Psoas muscle (tissue), 8 donors: Measurements from ENCODE around the gene KRAS. TPM values are rescaled to one million over a fixed set of nuclear protein-coding genes. Genes with fewer than 3 reads are reported as not detected.

Experiments
- ATAC-seq, 4 donors: fragments of 200-7000 bp; cut with Tn5 transposase; one replicate each; pipeline ENCODE4 v1.9.1; 2020; ENCODE audit warnings: moderate library complexity in 3 of 4, mild to moderate bottlenecking in 2 of 4
- DNase-seq, 2 donors: peaks; one replicate each; pipeline ENCODE4 v3.0.0-alpha.2; 2020
- H3K27ac ChIP-seq: fragments of 200-600 bp; one replicate; pipeline ENCODE4 v1.8.0; 2022
- H3K27me3 ChIP-seq, 3 donors: fragments of 200-600 bp in 1 of 3; one replicate each; pipeline versions ENCODE4 v1.6.1 to v1.8.0; 2013 to 2022; ENCODE audit warnings: low read length in 2 of 3, mild to moderate bottlenecking in 2 of 3, moderate library complexity in 1 of 3; ENCODE audit not compliant: insufficient read depth in 3 of 3
- H3K36me3 ChIP-seq, 2 donors: fragments of 200-600 bp in 1 of 2; one replicate each; pipeline versions ENCODE4 v1.6.1 to v1.8.0; 2013 to 2022; ENCODE audit warnings: low read depth in 1 of 2, mild to moderate bottlenecking in 1 of 2, moderate library complexity in 1 of 2; ENCODE audit not compliant: insufficient read depth in 1 of 2
- H3K4me1 ChIP-seq: fragments of 200-600 bp; one replicate; pipeline ENCODE4 v1.8.0; 2022
- H3K4me3 ChIP-seq: fragments of 200-600 bp; one replicate; pipeline ENCODE4 v1.8.0; 2022; ENCODE audit warnings: mild to moderate bottlenecking
- H3K9me3 ChIP-seq: fragments of 200-600 bp; one replicate; pipeline ENCODE4 v1.8.0; 2022
- CTCF ChIP-seq: fragments of 200-600 bp; IDR thresholded peaks from one replicate; pipeline ENCODE4 v1.8.0; 2022; ENCODE audit warnings: antibody characterized with exemption
- WGBS, 3 donors: extraction: QIAGEN DNeasy Blood & Tissue Kit; methylation state at CpG; one replicate each; pipeline versions ENCODE4 v1.1.6 to v1.1.7; 2013; 5-methylcytosine and 5-hydroxymethylcytosine counted together
- intact Hi-C, 2 donors: fragments of 100-400 bp; cut with DNase I; formaldehyde crosslinking; loops; one replicate each; pipeline versions ENCODE4 v1.11.0 to v1.14.2; 2022
- polyA plus RNA-seq, 3 donors: library from polyadenylated mRNA; stranded (reverse); fragments of 200-250 nt; gene quantifications; one replicate each; pipeline ENCODE4 v1.2.3, GENCODE V29; 2013
- total RNA-seq, 4 donors: library from RNA; stranded (reverse); fragmentation: NEBNext Ultra II Directional in 2 of 4; extraction: Animal tissue kit (Norgen Biotek cat#: 25700) in 2 of 4; gene quantifications; one replicate each; pipeline versions ENCODE4 v1.2.1 to v1.2.4, GENCODE V29; 2021 to 2023
- donor health status: healthy with polysubstance abuse.
- donor health status: DM: no; HTN: no; CAD: no; lungs with moderate emphysema.
- donor health status: Bipolar disorder and iron deficiency.
- donor health status: healthy.
- donor health status: DM: yes; HTN: yes; CAD: no.
- donor health status: DM: no; HTN: no; CAD: no.
- donor health status: DM: no; HTN: no; CAD: no.
- donor health status: DM: yes; HTN: yes; CAD: no.

The KRAS gene
- total and polyA plus RNA-seq, 7 donors = 5.2 to 18.0 (median 12.3) TPM

GRCh38 chr12:25242981-25243679, 7.6 kb downstream of the KRAS start:
- intact Hi-C loops = loop anchor here (1.0 to 5.0 kb wide), 2 partner anchors 41 to 145 kb away; no protein-coding TSS in a partner anchor
- ATAC-seq = no peak

GRCh38 chr12:25241167-25242020, 9.3 kb downstream of the KRAS start:
- DNase-seq (no peak), ATAC-seq (peak in 2 of 4 donors; percentile 62 to 86)
- no peak overlapping the region for H3K4me3 ChIP-seq
- peak; percentile 81 for TF ChIP-seq CTCF
- H3K27me3 ChIP-seq = no peaks in the 10 kb centered on the region
- peaks cover 0 to 21% of the 10 kb centered on the region in 2 donors for H3K36me3 ChIP-seq
- peaks cover 1% of the 10 kb centered on the region for H3K4me1 ChIP-seq
- 45 to 56% (median 55%) methylated on average over 6 of the region's 6 CpGs for WGBS, 3 donors
- intact Hi-C loops = loop anchor here in 1 of 2 donors (5.0 kb wide), 1 partner anchor 39 kb away; no protein-coding TSS in a partner anchor
- no peaks in the 10 kb centered on the region for H3K9me3 ChIP-seq
- no peak overlapping the region for H3K27ac ChIP-seq

More at GRCh38 chr12:25242981-25243679, 7.6 kb downstream of the KRAS start:
- no peak for DNase-seq
- peaks cover 0 to 21% of the 10 kb centered on the region in 2 donors for H3K36me3 ChIP-seq
- no peaks in the 10 kb centered on the region for H3K9me3 ChIP-seq
- no peaks in the 10 kb centered on the region for H3K27me3 ChIP-seq
- no peaks in the 10 kb centered on the region for H3K4me1 ChIP-seq
- H3K27ac ChIP-seq = no peak overlapping the region
- no peak for TF ChIP-seq CTCF
- H3K4me3 ChIP-seq = no peak overlapping the region
- WGBS, 3 donors = 83 to 87% (median 84%) methylated on average over 5 of the region's 5 CpGs

- no peaks in the 10 kb centered on the region for H3K9me3 ChIP-seq
- 91 to 94% (median 92%) methylated on average over 4 of the region's 4 CpGs for whole genome bisulfite sequencing, 3 donors
- intact Hi-C loops = no loop called here
- DNase-seq = no peak
- H3K4me1 ChIP-seq = peaks cover 8% of the 10 kb centered on the region
- no peaks in the 10 kb centered on the region for H3K27me3 ChIP-seq
- TF ChIP-seq CTCF = no peak
- peaks cover 0 to 4% of the 10 kb centered on the region in 2 donors for H3K36me3 ChIP-seq
- H3K4me3 ChIP-seq = no peak overlapping the region
- no peak overlapping the region for H3K27ac ChIP-seq
- ATAC-seq = no peak
These were observed 14.1 kb downstream of the KRAS start for GRCh38 chr12:25236626-25237025.

- Histone ChIP-seq H3K27me3 (no peaks in the 10 kb centered on the region), H3K36me3 (peaks cover 0 to 4% of the 10 kb centered on the region in 2 donors), H3K9me3 (no peaks in the 10 kb centered on the region), H3K4me1 (peaks cover 8% of the 10 kb centered on the region), H3K4me3 (no peak overlapping the region), H3K27ac (no peak overlapping the region)
- peak in 3 of 4 donors; percentile 75 to 91 (median 83) for ATAC-seq
- WGBS, 3 donors = 23 to 46% (median 28%) methylated on average over 1 of the region's 1 CpG
- no peak for TF ChIP-seq CTCF
- intact Hi-C loops = no loop called here
- no peak for DNase-seq
These were observed 14.5 kb downstream of the KRAS start for GRCh38 chr12:25236190-25236589.
